ENCODE measurements around the gene GANC. TPM values are rescaled to one million over a fixed set of nuclear protein-coding genes. Genes with fewer than 3 reads are reported as not detected.

Gene GANC
- total and polyA plus RNA-seq, 2 experiments from 2014 or later = 7.4 to 12.6 TPM

DNA sequence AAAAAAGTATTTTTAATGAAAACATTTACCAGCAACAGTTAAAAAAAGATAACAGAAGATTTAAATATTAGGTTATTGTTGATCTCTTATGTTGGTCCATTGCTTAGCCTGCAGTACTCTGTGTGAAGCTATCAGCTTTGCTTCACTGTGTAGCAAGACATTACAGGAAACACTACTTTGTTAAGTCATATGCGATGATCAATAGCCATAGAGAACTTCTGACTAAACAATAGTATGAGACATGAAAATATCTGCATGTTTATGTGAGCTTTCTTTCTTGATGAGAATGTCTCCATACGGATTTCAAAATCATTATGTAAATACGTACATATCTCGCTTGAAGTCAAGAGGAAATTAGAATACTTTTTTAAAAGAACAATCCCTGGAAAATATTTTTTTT lies 59.3 kb downstream of the GANC start (continued):
- TF ChIP-seq, protein P1, sequence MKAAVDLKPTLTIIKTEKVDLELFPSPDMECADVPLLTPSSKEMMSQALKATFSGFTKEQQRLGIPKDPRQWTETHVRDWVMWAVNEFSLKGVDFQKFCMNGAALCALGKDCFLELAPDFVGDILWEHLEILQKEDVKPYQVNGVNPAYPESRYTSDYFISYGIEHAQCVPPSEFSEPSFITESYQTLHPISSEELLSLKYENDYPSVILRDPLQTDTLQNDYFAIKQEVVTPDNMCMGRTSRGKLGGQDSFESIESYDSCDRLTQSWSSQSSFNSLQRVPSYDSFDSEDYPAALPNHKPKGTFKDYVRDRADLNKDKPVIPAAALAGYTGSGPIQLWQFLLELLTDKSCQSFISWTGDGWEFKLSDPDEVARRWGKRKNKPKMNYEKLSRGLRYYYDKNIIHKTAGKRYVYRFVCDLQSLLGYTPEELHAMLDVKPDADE (IDR thresholded peaks at IDR 0.05) = no peak
- no peak for TF ChIP-seq EZH2phosphoT487 (IDR thresholded peaks at IDR 0.05; ENCODE audit: unreplicated experiment)
- no peak for TF ChIP-seq STAT1 (IDR thresholded peaks at IDR 0.05; ENCODE audit: unreplicated experiment)
- no peak for TF ChIP-seq EZH2 (IDR thresholded peaks at IDR 0.05; ENCODE audit: low read depth, unreplicated experiment)
- no peak for TF ChIP-seq ZNF114 (CRISPR knock-in tag; IDR thresholded peaks at IDR 0.05)
- TF ChIP-seq, protein P2, sequence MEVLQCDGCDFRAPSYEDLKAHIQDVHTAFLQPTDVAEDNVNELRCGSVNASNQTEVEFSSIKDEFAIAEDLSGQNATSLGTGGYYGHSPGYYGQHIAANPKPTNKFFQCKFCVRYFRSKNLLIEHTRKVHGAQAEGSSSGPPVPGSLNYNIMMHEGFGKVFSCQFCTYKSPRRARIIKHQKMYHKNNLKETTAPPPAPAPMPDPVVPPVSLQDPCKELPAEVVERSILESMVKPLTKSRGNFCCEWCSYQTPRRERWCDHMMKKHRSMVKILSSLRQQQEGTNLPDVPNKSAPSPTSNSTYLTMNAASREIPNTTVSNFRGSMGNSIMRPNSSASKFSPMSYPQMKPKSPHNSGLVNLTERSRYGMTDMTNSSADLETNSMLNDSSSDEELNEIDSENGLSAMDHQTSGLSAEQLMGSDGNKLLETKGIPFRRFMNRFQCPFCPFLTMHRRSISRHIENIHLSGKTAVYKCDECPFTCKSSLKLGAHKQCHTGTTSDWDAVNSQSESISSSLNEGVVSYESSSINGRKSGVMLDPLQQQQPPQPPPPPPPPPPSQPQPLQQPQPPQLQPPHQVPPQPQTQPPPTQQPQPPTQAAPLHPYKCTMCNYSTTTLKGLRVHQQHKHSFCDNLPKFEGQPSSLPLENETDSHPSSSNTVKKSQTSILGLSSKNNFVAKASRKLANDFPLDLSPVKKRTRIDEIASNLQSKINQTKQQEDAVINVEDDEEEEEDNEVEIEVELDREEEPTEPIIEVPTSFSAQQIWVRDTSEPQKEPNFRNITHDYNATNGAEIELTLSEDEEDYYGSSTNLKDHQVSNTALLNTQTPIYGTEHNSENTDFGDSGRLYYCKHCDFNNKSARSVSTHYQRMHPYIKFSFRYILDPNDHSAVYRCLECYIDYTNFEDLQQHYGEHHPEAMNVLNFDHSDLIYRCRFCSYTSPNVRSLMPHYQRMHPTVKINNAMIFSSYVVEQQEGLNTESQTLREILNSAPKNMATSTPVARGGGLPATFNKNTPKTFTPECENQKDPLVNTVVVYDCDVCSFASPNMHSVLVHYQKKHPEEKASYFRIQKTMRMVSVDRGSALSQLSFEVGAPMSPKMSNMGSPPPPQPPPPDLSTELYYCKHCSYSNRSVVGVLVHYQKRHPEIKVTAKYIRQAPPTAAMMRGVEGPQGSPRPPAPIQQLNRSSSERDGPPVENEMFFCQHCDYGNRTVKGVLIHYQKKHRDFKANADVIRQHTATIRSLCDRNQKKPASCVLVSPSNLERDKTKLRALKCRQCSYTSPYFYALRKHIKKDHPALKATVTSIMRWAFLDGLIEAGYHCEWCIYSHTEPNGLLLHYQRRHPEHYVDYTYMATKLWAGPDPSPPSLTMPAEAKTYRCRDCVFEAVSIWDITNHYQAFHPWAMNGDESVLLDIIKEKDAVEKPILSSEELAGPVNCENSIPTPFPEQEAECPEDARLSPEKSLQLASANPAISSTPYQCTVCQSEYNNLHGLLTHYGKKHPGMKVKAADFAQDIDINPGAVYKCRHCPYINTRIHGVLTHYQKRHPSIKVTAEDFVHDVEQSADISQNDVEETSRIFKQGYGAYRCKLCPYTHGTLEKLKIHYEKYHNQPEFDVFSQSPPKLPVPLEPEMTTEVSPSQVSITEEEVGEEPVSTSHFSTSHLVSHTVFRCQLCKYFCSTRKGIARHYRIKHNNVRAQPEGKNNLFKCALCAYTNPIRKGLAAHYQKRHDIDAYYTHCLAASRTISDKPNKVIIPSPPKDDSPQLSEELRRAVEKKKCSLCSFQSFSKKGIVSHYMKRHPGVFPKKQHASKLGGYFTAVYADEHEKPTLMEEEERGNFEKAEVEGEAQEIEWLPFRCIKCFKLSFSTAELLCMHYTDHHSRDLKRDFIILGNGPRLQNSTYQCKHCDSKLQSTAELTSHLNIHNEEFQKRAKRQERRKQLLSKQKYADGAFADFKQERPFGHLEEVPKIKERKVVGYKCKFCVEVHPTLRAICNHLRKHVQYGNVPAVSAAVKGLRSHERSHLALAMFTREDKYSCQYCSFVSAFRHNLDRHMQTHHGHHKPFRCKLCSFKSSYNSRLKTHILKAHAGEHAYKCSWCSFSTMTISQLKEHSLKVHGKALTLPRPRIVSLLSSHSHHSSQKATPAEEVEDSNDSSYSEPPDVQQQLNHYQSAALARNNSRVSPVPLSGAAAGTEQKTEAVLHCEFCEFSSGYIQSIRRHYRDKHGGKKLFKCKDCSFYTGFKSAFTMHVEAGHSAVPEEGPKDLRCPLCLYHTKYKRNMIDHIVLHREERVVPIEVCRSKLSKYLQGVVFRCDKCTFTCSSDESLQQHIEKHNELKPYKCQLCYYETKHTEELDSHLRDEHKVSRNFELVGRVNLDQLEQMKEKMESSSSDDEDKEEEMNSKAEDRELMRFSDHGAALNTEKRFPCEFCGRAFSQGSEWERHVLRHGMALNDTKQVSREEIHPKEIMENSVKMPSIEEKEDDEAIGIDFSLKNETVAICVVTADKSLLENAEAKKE (CRISPR knock-in tag; IDR thresholded peaks at IDR 0.05) = no peak

DNA sequence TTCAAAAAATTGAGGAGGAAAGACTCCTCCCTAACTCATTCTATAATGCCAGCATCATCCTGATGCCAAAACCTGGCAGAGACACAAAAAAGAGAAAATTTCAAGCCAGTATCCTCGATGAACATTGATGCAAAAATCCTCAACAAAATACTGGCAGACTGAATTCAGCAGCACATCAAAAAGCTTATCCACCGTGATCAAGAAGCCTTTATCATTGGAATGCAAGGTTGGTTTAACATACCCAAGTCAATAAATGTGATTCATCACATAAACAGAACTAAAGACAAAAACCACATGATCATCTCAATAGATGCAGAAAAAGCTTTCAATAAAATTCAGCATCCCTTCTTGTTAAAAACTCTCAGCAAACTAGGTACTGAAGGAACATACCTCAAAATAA lies 62.1 kb downstream of the GANC start:
- Histone ChIP-seq H3K9me2 (ENCODE audit: insufficient read depth) (peaks cover 4% of the 10 kb centered on the region), H3K4me3 (no peak overlapping the region), H3F3A (replicated peaks; ENCODE audit: low read depth) (no peaks in the 10 kb centered on the region), H4K20me1 (replicated peaks; ENCODE audit: insufficient read depth) (no peaks in the 10 kb centered on the region), H3K27me3 (ENCODE audit: insufficient read depth) (no peaks in the 10 kb centered on the region), H3K79me2 (replicated peaks; ENCODE audit: insufficient read depth) (no peaks in the 10 kb centered on the region), H2AFZ (no peak overlapping the region), H3K4me2 (no peak overlapping the region), H3K36me3 (ENCODE audit: insufficient read depth) (0 out of 2 replicates have a peak, but pooled peaks cover 3% of the 10 kb centered on the region), H3K4me1 (ENCODE audit: insufficient read depth) (no peaks in the 10 kb centered on the region), H3K27ac (ENCODE audit: low read depth) (no peak overlapping the region)
- Mint-ChIP-seq H3K27me3 (ENCODE audit: insufficient read depth, low read depth, poor library complexity) (no peaks in the 10 kb centered on the region), H3K9me3 (peaks cover 16% of the 10 kb centered on the region), H3K4me3 (no peak overlapping the region), H3K27ac (no peak overlapping the region), H3K4me1 (no peaks in the 10 kb centered on the region), H3K36me3 (ENCODE audit: low read depth) (peaks cover 15% of the 10 kb centered on the region)
- no peak for ATAC-seq
- no peak for DNase-seq (ENCODE audit: low spot score)
- no peak for TF ChIP-seq NANOG (IDR thresholded peaks at IDR 0.05; ENCODE audit: borderline replicate concordance)
- TF ChIP-seq ZNF114 (CRISPR knock-in tag; IDR thresholded peaks at IDR 0.05) = no peak
- TF ChIP-seq EZH2phosphoT487 (IDR thresholded peaks at IDR 0.05; ENCODE audit: unreplicated experiment) = no peak
- TF ChIP-seq, protein P3, sequence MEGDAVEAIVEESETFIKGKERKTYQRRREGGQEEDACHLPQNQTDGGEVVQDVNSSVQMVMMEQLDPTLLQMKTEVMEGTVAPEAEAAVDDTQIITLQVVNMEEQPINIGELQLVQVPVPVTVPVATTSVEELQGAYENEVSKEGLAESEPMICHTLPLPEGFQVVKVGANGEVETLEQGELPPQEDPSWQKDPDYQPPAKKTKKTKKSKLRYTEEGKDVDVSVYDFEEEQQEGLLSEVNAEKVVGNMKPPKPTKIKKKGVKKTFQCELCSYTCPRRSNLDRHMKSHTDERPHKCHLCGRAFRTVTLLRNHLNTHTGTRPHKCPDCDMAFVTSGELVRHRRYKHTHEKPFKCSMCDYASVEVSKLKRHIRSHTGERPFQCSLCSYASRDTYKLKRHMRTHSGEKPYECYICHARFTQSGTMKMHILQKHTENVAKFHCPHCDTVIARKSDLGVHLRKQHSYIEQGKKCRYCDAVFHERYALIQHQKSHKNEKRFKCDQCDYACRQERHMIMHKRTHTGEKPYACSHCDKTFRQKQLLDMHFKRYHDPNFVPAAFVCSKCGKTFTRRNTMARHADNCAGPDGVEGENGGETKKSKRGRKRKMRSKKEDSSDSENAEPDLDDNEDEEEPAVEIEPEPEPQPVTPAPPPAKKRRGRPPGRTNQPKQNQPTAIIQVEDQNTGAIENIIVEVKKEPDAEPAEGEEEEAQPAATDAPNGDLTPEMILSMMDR (conservative IDR thresholded peaks at IDR 0.05; ENCODE audit: low read depth in 2 of 2) = no peak
- no peak for TF ChIP-seq STAT1 (IDR thresholded peaks at IDR 0.05; ENCODE audit: unreplicated experiment)
- TF ChIP-seq JUNB (IDR thresholded peaks at IDR 0.05; ENCODE audit: unreplicated experiment) = no peak

Measured in GM23338 (cell line).